T-helper 22 cell (primary cell): Measurements from ENCODE around the gene FGGY.

Source experiments
- DNase-seq: peaks from one replicate; pipeline ENCODE4 v3.0.0-alpha.2; 2020; ENCODE audit warnings: low read depth

Gene FGGY

GRCh38 chr1:59415881-59416280 is 119.0 kb downstream of the FGGY start:
- no peak for DNase-seq

- no peak for DNase-seq
Observed at GRCh38 chr1:59417406-59417805, 120.5 kb downstream of the FGGY start.

GRCh38 chr1:59418363-59419144 is 121.7 kb downstream of the FGGY start:
- no peak for DNase-seq

- no peak for DNase-seq
Observed at GRCh38 chr1:59419361-59420140, 122.7 kb downstream of the FGGY start.

GRCh38 chr1:59421232-59421920 is 124.5 kb downstream of the FGGY start:
- DNase-seq = no peak

GRCh38 chr1:59422921-59423575 is 126.2 kb downstream of the FGGY start:
- DNase-seq = no peak

- no peak for DNase-seq
Observed at GRCh38 chr1:59427155-59427554, 130.3 kb downstream of the FGGY start.

- DNase-seq = no peak
Observed at GRCh38 chr1:59427784-59428183, 130.9 kb downstream of the FGGY start.

GRCh38 chr1:59428828-59429227 is 131.9 kb downstream of the FGGY start:
- no peak for DNase-seq

- DNase-seq = no peak
Observed at GRCh38 chr1:59429656-59430055, 132.8 kb downstream of the FGGY start.

- DNase-seq = no peak
Observed at GRCh38 chr1:59431566-59432294, 134.8 kb downstream of the FGGY start.

- no peak for DNase-seq
Observed at GRCh38 chr1:59432531-59433439, 135.9 kb downstream of the FGGY start.

- no peak for DNase-seq
Observed at GRCh38 chr1:59433440-59433813, 136.5 kb downstream of the FGGY start.

GRCh38 chr1:59434336-59434735 is 137.4 kb downstream of the FGGY start:
- DNase-seq = no peak

- DNase-seq = no peak
Observed at GRCh38 chr1:59436637-59437036, 139.7 kb downstream of the FGGY start.

- DNase-seq = no peak
Observed at GRCh38 chr1:59438058-59438560, 141.2 kb downstream of the FGGY start.

GRCh38 chr1:59442492-59442891 is 145.6 kb downstream of the FGGY start:
- DNase-seq = no peak

- no peak for DNase-seq
Observed at GRCh38 chr1:59443310-59443709, 146.4 kb downstream of the FGGY start.

- DNase-seq = no peak
Observed at GRCh38 chr1:59444520-59444919, 147.6 kb downstream of the FGGY start.

- no peak for DNase-seq
Observed at GRCh38 chr1:59445040-59445439, 148.1 kb downstream of the FGGY start.
